Suprapubic skin (tissue), 4 donors: Measurements from ENCODE around the gene KCNA4.
"Not testable (repeated sequence)": the region's sequence is repeated elsewhere in the genome, so short reads cannot be mapped to it uniquely, and the experiment has no call there.

ENCODE experiments used
- EP300 ChIP-seq: sonication (generic); formaldehyde crosslinking; IDR thresholded peaks from one replicate; pipeline ENCODE4 v1.6.1; 2017; ENCODE audit warnings: antibody characterized with exemption
- POLR2A ChIP-seq, 2 donors: fragments of 450-650 bp; IDR thresholded peaks; one replicate each; pipeline ENCODE4 v1.6.1; 2017; ENCODE audit warnings: antibody characterized with exemption in 2 of 2, mild to moderate bottlenecking in 2 of 2, moderate library complexity in 2 of 2
- POLR2AphosphoS5 ChIP-seq, 3 donors: sonication (generic); formaldehyde crosslinking; IDR thresholded peaks; one replicate each; pipeline ENCODE4 v1.6.1; 2017; ENCODE audit warnings: antibody characterized with exemption in 3 of 3
- TF ChIP-seq, protein P1 (sequence below), 2 donors: fragments of 200-600 bp in 1 of 2; fragments of 450-650 bp in 1 of 2; sonication (generic) in 1 of 2; IDR thresholded peaks; one replicate each; pipeline ENCODE4 v1.5.1; 2016 to 2019; ENCODE audit warnings: antibody characterized with exemption in 2 of 2, mild to moderate bottlenecking in 1 of 2, moderate library complexity in 1 of 2

DNA sequence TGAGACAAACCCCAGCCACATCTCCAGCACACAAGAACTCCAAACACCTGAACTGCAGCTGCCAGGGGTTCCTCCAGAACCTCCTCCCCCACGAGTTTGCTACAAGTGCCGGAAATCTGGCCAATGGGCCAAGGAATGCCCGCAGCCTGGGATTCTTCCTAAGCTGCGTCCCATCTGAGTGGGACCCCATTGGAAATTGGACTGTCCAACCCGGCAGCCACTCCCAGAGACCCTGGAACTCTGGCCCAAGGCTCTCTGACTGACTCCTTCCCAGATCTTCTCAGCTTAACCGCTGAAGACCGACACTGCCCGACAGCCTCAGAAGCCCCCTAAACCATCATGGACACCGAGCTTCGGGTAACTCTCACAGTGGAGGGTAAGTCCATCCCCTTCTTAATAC is 41.2 kb downstream of the KCNA4 start:
- TF ChIP-seq, protein P1, sequence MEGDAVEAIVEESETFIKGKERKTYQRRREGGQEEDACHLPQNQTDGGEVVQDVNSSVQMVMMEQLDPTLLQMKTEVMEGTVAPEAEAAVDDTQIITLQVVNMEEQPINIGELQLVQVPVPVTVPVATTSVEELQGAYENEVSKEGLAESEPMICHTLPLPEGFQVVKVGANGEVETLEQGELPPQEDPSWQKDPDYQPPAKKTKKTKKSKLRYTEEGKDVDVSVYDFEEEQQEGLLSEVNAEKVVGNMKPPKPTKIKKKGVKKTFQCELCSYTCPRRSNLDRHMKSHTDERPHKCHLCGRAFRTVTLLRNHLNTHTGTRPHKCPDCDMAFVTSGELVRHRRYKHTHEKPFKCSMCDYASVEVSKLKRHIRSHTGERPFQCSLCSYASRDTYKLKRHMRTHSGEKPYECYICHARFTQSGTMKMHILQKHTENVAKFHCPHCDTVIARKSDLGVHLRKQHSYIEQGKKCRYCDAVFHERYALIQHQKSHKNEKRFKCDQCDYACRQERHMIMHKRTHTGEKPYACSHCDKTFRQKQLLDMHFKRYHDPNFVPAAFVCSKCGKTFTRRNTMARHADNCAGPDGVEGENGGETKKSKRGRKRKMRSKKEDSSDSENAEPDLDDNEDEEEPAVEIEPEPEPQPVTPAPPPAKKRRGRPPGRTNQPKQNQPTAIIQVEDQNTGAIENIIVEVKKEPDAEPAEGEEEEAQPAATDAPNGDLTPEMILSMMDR (IDR thresholded peaks at IDR 0.05) = not testable (repeated sequence)
- not testable (repeated sequence) for TF ChIP-seq POLR2AphosphoS5 (IDR thresholded peaks at IDR 0.05); POLR2A (IDR thresholded peaks at IDR 0.05); EP300
